A549 (cell line): ENCODE data around the gene ITGA11.

ENCODE experiments used
- FOSL2 ChIP-seq, 2 experiments: fragments of 450-650 bp in 1 of 2; fragments of >200 bp in 1 of 2; sonication (Bioruptor Twin) in 1 of 2; formaldehyde crosslinking; IDR thresholded peaks; 2 replicates each; pipeline versions ENCODE4 v1.5.0 to v1.6.1; 2016 to 2020; ENCODE audit warnings: mild to moderate bottlenecking in 1 of 2, moderate library complexity in 1 of 2
- HOXA7 ChIP-seq: fragments of 250-450 bp; sonication (Bioruptor Pico); IDR thresholded peaks from 2 replicates; pipeline ENCODE4 v1.5.0; 2020; ENCODE audit warnings: mild to moderate bottlenecking, moderate library complexity
- MAFK ChIP-seq: fragments of 450-650 bp; IDR thresholded peaks from 2 replicates; pipeline ENCODE4 v1.6.1; 2014; ENCODE audit not compliant: partially characterized antibody
- TF ChIP-seq, protein P1 (sequence below): fragments of >200 bp; sonication (Bioruptor Twin); formaldehyde crosslinking; IDR thresholded peaks from 3 replicates; pipeline ENCODE4 v1.5.1; 2016
- TF ChIP-seq, protein P2 (sequence below): IDR thresholded peaks from 2 replicates; pipeline ENCODE4 v1.6.1; 2012

- TF ChIP-seq, protein P1, sequence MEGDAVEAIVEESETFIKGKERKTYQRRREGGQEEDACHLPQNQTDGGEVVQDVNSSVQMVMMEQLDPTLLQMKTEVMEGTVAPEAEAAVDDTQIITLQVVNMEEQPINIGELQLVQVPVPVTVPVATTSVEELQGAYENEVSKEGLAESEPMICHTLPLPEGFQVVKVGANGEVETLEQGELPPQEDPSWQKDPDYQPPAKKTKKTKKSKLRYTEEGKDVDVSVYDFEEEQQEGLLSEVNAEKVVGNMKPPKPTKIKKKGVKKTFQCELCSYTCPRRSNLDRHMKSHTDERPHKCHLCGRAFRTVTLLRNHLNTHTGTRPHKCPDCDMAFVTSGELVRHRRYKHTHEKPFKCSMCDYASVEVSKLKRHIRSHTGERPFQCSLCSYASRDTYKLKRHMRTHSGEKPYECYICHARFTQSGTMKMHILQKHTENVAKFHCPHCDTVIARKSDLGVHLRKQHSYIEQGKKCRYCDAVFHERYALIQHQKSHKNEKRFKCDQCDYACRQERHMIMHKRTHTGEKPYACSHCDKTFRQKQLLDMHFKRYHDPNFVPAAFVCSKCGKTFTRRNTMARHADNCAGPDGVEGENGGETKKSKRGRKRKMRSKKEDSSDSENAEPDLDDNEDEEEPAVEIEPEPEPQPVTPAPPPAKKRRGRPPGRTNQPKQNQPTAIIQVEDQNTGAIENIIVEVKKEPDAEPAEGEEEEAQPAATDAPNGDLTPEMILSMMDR, result no peak
- TF ChIP-seq HOXA7 (CRISPR knock-in tag) (no peak), FOSL2 (IDR thresholded peaks at IDR 0.05) (no peak), FOSL2 (CRISPR knock-in tag; IDR thresholded peaks at IDR 0.05) (no peak), MAFK (no peak)
- TF ChIP-seq, protein P2, sequence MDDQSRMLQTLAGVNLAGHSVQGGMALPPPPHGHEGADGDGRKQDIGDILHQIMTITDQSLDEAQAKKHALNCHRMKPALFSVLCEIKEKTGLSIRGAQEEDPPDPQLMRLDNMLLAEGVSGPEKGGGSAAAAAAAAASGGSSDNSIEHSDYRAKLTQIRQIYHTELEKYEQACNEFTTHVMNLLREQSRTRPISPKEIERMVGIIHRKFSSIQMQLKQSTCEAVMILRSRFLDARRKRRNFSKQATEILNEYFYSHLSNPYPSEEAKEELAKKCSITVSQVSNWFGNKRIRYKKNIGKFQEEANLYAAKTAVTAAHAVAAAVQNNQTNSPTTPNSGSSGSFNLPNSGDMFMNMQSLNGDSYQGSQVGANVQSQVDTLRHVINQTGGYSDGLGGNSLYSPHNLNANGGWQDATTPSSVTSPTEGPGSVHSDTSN, result no peak
Measured at GRCh38 chr15:68298882-68299381, 133.0 kb downstream of the ITGA11 start.
